Bronchial epithelial cell (primary cell): ENCODE results near the gene EDDM13. TPM values are rescaled to one million over a fixed set of nuclear protein-coding genes. Genes with fewer than 3 reads are reported as not detected.
"Not testable (repeated sequence)": the region's sequence is repeated elsewhere in the genome, so short reads cannot be mapped to it uniquely, and the experiment has no call there.

Source experiments
- DNase-seq: peaks from one replicate; pipeline ENCODE4 v3.0.0-alpha.2; 2010; ENCODE audit warnings: low read depth
- FAIRE-seq: peaks from 2 replicates; lab custom pipeline; 2011; peaks lifted over from hg19 to GRCh38; lab: Jason Lieb, UNC
- H3K27me3 ChIP-seq: 2 replicates; pipeline ENCODE4 v1.5.1; 2011; ENCODE audit warnings: low read length; ENCODE audit not compliant: control insufficient read depth, insufficient read depth
- H3K36me3 ChIP-seq: 2 replicates; pipeline ENCODE4 v1.5.1; 2011; ENCODE audit warnings: low read length; ENCODE audit not compliant: control insufficient read depth, insufficient read depth
- H3K4me3 ChIP-seq: 2 replicates; pipeline ENCODE4 v1.5.1; 2011; ENCODE audit warnings: mild to moderate bottlenecking, low read depth, low read length, control low read depth
- total RNA-seq: library from RNA; depleted of rRNA; stranded (reverse); fragments of >200 nt; gene quantifications from 2 replicates; pipeline ENCODE4 v1.2.1, GENCODE V29; 2014
- TF ChIP-seq, protein P1 (sequence below): IDR thresholded peaks from 2 replicates; pipeline ENCODE4 v1.5.1; 2011; ENCODE audit warnings: mild to moderate bottlenecking, moderate library complexity, low read length, control low read depth, inconsistent platforms; ENCODE audit not compliant: insufficient read depth, severe bottlenecking

EDDM13 gene
- total RNA-seq, 1 donor from 2014 or later: not detected

- Histone ChIP-seq H3K4me3 (no peak overlapping the region), H3K36me3 (no peaks in the 10 kb centered on the region), H3K27me3 (no peaks in the 10 kb centered on the region)
- DNase-seq: peak; percentile 57
- TF ChIP-seq, protein P1, sequence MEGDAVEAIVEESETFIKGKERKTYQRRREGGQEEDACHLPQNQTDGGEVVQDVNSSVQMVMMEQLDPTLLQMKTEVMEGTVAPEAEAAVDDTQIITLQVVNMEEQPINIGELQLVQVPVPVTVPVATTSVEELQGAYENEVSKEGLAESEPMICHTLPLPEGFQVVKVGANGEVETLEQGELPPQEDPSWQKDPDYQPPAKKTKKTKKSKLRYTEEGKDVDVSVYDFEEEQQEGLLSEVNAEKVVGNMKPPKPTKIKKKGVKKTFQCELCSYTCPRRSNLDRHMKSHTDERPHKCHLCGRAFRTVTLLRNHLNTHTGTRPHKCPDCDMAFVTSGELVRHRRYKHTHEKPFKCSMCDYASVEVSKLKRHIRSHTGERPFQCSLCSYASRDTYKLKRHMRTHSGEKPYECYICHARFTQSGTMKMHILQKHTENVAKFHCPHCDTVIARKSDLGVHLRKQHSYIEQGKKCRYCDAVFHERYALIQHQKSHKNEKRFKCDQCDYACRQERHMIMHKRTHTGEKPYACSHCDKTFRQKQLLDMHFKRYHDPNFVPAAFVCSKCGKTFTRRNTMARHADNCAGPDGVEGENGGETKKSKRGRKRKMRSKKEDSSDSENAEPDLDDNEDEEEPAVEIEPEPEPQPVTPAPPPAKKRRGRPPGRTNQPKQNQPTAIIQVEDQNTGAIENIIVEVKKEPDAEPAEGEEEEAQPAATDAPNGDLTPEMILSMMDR: peak; percentile 65
- no peak for FAIRE-seq
Observed at GRCh38 chr19:56333506-56333905, 61.0 kb downstream of the EDDM13 start.

GRCh38 chr19:56335371-56335770, 62.8 kb downstream of the EDDM13 start:
- DNase-seq, H3K36me3 ChIP-seq, FAIRE-seq, H3K27me3 ChIP-seq, H3K4me3 ChIP-seq: not testable (repeated sequence)

DNA sequence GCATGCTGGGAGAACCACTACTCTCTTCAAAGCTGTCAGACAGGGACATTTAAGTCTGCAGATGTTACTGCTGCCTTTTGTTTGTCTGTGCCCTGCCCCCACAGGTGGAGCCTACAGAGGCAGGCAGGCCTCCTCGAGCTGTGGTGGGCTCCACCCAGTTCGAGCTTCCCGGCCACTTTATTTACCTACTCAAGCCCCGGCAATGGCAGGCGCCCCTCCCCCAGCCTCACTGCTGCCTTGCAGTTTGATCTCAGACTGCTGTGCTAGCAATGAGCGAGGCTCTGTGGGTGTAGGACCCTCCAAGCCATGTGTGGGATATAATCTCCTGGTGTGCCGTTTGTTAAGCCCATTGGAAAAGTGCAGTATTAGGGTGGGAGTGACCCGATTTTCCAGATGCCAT, 64.5 kb downstream of the EDDM13 start:
- not testable (repeated sequence) for DNase-seq, H3K4me3 ChIP-seq, H3K36me3 ChIP-seq, FAIRE-seq, H3K27me3 ChIP-seq

GRCh38 chr19:56339031-56339430, 66.5 kb downstream of the EDDM13 start:
- not testable (repeated sequence) for DNase-seq, H3K27me3 ChIP-seq, H3K36me3 ChIP-seq, FAIRE-seq, H3K4me3 ChIP-seq

DNA sequence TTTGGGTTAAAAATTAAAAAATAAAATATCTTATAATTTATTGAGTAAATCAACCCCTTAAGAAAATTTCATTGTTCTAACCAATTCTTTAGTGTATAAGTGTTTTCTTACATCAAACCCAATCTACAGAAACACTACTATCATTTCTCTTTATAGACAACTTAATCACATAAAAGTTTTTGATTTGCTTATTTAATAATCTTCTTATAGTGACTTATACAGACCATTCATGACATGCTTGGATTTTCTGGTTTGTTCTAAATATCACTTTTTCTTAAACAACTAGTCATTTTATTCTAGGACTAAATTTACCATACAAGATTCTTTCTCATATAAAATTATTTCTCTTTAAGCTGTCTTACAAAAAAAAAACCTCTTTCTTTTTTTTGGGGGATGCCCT, 69.4 kb downstream of the EDDM13 start:
- TF ChIP-seq, protein P1: no peak
- FAIRE-seq: no peak
- Histone ChIP-seq H3K4me3 (no peak overlapping the region), H3K27me3 (no peaks in the 10 kb centered on the region), H3K36me3 (no peaks in the 10 kb centered on the region)
- no peak for DNase-seq

DNA sequence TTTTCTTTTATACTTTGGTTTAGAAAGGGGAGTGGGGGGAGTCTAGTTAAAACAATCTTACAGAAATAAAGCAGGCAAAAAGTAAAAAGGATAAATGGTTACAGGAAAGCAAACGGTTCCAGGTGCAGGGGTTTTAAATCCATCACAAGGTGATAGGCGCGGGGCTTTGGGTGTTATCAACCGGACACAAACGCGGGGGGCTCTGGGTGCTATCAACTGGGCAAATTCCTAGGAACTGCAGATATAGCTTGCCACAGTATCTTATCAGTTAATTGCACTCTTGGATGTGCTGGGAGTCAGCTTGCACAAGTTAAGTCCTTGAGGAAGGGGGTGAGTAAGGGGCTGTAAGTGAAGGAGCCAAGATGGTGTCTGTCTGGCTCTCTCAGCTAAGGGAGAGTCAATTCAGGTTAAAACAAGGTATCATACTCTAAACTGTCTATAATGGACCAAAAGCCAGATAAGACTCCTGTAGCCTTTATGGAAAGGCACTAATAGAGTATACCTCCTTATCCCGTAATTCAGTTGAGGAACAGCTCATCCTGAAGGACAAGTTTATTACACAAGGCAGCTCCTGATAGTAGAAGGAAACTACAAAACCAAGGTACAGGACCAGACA, 74.7 kb downstream of the EDDM13 start:
- FAIRE-seq: no peak
- no peaks in the 10 kb centered on the region for H3K36me3 ChIP-seq
- H3K27me3 ChIP-seq: no peaks in the 10 kb centered on the region
- TF ChIP-seq, protein P1: no peak
- no peak for DNase-seq
- H3K4me3 ChIP-seq: no peak overlapping the region

DNA sequence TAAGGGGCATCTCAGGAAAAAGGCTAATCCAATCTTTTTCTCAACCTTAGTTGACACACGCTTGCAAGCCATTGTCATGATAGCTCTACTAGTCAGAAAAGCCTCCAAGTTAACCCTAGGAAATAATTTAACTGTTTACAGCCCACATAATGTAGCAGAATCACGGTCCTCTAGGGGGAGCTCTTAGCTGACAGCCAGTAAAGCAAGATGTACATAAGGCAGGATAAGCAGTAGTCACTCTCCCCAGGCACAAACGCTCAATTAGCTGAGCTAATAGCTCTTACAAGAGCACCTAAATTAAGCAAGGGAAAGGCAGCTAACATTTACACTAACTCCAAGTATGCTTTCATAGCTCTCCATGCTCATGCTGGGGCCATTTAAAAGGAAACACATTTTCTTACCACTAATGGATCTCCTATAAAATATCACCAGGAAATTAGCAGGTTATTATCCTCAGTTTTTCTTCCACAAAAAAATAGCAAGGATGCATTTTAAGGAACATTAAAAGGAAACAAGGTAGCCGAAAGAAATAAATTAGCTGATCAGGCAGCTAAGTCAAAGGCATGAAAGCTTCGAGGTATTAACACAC, 75.8 kb downstream of the EDDM13 start:
- Histone ChIP-seq H3K4me3 (no peak overlapping the region), H3K36me3 (no peaks in the 10 kb centered on the region), H3K27me3 (no peaks in the 10 kb centered on the region)
- DNase-seq: peak; percentile 11
- TF ChIP-seq, protein P1: no peak
- no peak for FAIRE-seq
